ENCODE measurements around the gene B4GALNT2.

DNA sequence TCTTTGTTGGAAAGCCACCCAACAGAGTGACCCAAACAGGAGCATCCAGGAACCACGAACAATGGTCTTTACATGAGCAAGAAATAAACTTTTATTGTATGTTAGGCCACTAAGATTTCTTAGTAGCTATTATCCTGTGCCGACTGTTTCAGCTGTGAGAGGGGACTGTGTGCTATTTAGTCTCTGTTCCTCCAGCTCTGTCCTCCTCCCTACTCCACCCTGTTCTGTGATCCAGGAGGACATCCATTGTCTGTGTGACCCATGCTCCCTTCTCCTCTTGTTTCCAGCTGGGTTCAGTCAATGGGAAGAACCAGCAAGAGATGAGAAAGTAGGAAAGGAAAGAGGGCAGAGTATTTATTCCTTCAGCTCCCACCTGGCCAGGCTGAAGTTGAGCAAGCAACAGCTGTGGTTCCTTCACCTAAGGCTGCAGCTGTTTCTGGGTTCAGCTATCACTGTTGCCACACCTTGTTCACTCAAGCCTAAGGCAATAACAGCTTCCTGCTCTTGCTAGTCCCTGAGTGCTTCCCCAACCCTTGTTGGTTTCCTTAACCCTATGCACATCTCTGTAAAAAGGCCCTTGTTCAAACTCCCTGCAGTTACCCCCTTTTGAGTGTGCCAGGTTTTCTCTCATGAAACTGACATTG, 14.9 kb upstream of the B4GALNT2 start:
- TF ChIP-seq, protein P1, sequence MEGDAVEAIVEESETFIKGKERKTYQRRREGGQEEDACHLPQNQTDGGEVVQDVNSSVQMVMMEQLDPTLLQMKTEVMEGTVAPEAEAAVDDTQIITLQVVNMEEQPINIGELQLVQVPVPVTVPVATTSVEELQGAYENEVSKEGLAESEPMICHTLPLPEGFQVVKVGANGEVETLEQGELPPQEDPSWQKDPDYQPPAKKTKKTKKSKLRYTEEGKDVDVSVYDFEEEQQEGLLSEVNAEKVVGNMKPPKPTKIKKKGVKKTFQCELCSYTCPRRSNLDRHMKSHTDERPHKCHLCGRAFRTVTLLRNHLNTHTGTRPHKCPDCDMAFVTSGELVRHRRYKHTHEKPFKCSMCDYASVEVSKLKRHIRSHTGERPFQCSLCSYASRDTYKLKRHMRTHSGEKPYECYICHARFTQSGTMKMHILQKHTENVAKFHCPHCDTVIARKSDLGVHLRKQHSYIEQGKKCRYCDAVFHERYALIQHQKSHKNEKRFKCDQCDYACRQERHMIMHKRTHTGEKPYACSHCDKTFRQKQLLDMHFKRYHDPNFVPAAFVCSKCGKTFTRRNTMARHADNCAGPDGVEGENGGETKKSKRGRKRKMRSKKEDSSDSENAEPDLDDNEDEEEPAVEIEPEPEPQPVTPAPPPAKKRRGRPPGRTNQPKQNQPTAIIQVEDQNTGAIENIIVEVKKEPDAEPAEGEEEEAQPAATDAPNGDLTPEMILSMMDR (conservative IDR thresholded peaks at IDR 0.05; ENCODE audit: low read length) = no peak
- TF ChIP-seq EZH2phosphoT487 (IDR thresholded peaks at IDR 0.05; ENCODE audit: borderline replicate concordance) = no peak
